Hindlimb muscle (tissue), 1 donor: ENCODE measurements around the gene MRGPRX3. TPM values are rescaled to one million over a fixed set of nuclear protein-coding genes. Genes with fewer than 3 reads are reported as not detected.

ENCODE experiments used
- DNase-seq: peaks from one replicate; pipeline ENCODE4 v3.0.0-alpha.2; 2013
- polyA plus RNA-seq: library from polyadenylated mRNA; unstranded; fragments of 120-200 nt; gene quantifications from one replicate; pipeline ENCODE4 v1.2.1, GENCODE V29; 2013; ENCODE audit not compliant: insufficient read length

MRGPRX3 gene
- polyA plus RNA-seq, 1 donor: not detected

- DNase-seq: no peak
Observed at GRCh38 chr11:18171377-18172000, 39.1 kb downstream of the MRGPRX3 start.

DNA sequence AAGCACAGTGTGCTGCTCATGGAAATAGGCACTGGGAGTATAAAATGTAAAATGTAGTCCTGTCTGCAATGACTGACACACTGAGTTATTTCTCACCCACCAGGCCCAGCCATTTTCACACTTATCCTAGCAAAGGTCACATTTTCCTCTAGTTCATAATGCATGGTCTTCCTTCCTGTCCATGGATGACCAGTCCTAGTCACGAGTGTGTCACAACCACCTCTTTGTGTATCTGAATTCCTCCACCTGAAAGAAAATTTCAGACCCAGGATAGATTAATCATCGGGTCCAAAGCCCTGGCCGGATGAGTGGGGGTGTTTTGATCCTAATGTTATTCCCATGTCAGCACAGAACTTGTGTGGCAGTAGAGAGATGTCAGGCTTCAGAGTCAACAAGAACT, 40.3 kb downstream of the MRGPRX3 start, which contains the start of gene MRGPRX4:
TSS of gene MRGPRX4 (plus strand) at position 172 of the 400 bp plus-strand sequence. CDS start 420 bp downstream, outside the sequence.
- DNase-seq: no peak

DNA sequence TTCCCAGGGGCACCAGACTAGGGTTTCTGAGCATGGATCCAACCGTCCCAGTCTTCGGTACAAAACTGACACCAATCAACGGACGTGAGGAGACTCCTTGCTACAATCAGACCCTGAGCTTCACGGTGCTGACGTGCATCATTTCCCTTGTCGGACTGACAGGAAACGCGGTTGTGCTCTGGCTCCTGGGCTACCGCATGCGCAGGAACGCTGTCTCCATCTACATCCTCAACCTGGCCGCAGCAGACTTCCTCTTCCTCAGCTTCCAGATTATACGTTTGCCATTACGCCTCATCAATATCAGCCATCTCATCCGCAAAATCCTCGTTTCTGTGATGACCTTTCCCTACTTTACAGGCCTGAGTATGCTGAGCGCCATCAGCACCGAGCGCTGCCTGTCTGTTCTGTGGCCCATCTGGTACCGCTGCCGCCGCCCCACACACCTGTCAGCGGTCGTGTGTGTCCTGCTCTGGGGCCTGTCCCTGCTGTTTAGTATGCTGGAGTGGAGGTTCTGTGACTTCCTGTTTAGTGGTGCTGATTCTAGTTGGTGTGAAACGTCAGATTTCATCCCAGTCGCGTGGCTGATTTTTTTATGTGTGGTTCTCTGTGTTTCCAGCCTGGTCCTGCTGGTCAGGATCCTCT, 41.0 kb downstream of the MRGPRX3 start:
- no peak for DNase-seq

Other genes starting within 250 kb of the MRGPRX3 start
- 11.9 TPM for gene SERGEF, start 119.5 kb upstream of the MRGPRX3 start, polyA plus RNA-seq
- 0.79 TPM for gene TPH1, start 86.3 kb upstream of the MRGPRX3 start, polyA plus RNA-seq
- 18.5 TPM for gene SAAL1, start 26.5 kb upstream of the MRGPRX3 start, polyA plus RNA-seq
- gene MRGPRX4, start 40.3 kb downstream of the MRGPRX3 start, polyA plus RNA-seq: not detected
- gene SAA4, start 104.2 kb downstream of the MRGPRX3 start, polyA plus RNA-seq: not detected
- gene SAA2, start 116.1 kb downstream of the MRGPRX3 start, polyA plus RNA-seq: not detected
- gene SAA1, start 133.7 kb downstream of the MRGPRX3 start, polyA plus RNA-seq: not detected
- 10.9 TPM for gene HPS5, start 189.6 kb downstream of the MRGPRX3 start, polyA plus RNA-seq
- gene GTF2H1, start 190.0 kb downstream of the MRGPRX3 start, polyA plus RNA-seq: 33.2 TPM